Astrocyte of the cerebellum (primary cell): Measurements from ENCODE around the gene FLNC.

Experiments
- DNase-seq: peaks from one replicate; pipeline ENCODE4 v3.0.0-alpha.2; 2011; ENCODE audit warnings: low read depth
- H3K4me3 ChIP-seq: 2 replicates; pipeline ENCODE4 v1.5.1; 2011; ENCODE audit warnings: mild to moderate bottlenecking, low read depth, low read length, moderate library complexity
- CTCF ChIP-seq: IDR thresholded peaks from 2 replicates; pipeline ENCODE4 v1.5.1; 2012; ENCODE audit warnings: low read length, low read depth, moderate library complexity, mild to moderate bottlenecking; ENCODE audit errors: missing control alignments
- in situ Hi-C: cut with HindIII; loops from 2 replicates; pipeline ENCODE4 v1.10.0; 2017; ENCODE audit warnings: low sequenced_read_pairs

The FLNC gene

DNA sequence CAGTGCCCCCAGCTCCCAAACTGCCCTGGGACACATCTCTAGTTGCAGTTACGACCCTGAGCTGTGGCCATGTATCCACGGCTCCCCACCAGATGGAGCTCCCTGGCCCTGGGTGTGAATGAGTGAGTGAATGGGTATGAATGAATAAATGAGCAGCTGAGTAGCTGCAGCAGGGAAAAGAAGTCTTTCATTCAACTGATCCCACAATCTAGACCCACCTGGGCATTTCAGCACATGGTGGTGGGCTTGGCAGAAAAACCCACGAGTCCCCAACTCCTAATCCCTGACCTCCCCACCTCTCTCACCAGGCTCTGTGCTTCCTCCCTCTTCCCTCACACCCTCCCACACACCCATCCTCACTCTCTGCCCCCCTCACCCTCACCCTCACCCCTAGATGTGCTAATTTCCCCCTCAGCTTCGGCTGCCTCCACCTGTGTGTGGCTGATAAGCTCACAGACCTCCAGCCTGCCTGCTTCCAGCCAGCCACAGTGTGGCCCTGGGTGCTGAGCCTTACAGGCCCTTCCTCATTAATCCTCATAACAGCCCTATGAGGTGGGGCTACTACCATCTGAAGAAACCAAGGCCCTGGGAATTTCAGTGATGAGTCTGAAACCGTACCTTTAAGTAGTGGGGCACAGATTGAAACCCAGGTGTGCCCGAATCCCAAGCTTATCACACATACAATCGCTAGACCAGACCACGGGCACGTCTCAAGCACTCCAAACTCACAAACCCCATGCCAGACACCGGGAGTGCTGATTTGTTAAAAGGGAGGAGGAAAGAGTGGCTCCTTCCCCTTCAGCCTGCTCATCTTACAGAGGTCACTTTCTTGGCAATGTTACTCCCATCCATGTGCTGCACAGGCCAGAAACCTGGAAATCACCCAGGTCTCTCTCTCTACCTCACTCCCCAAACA lies 30.2 kb downstream of the FLNC start:
- peak; percentile 49 for DNase-seq
- no peak overlapping the region for H3K4me3 ChIP-seq
- peak; percentile 23 for TF ChIP-seq CTCF
- in situ Hi-C loops = no loop called here

DNA sequence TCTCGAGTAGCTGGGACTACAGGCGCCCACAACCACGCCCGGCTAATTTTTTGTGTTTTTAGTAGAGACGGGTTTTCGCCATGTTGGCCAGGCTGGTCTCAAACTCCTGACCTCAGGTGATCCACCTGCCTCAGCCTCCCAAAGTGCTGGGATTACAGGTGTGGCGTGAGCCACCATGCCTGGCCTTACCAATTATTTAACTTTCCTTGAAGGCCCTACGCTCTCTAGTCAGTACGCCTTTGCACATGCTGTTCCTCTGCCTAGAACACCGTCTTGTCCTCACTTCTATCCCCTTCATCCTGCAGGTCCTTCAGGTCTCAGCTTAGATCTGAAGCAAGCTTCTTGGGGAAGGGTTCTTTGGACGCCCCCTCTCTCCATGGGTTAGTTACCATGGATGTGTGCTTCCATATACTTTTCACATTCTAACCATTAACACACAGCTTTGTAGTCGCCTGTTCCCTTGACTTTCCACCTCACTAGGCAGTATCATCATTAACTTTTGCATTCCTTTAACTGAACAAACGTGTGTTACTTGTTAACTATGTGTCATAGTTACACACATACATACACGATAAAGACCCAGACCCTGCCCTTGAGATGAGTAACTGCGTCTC lies 31.9 kb downstream of the FLNC start:
- no peak for TF ChIP-seq CTCF
- in situ Hi-C loops = no loop called here

DNA sequence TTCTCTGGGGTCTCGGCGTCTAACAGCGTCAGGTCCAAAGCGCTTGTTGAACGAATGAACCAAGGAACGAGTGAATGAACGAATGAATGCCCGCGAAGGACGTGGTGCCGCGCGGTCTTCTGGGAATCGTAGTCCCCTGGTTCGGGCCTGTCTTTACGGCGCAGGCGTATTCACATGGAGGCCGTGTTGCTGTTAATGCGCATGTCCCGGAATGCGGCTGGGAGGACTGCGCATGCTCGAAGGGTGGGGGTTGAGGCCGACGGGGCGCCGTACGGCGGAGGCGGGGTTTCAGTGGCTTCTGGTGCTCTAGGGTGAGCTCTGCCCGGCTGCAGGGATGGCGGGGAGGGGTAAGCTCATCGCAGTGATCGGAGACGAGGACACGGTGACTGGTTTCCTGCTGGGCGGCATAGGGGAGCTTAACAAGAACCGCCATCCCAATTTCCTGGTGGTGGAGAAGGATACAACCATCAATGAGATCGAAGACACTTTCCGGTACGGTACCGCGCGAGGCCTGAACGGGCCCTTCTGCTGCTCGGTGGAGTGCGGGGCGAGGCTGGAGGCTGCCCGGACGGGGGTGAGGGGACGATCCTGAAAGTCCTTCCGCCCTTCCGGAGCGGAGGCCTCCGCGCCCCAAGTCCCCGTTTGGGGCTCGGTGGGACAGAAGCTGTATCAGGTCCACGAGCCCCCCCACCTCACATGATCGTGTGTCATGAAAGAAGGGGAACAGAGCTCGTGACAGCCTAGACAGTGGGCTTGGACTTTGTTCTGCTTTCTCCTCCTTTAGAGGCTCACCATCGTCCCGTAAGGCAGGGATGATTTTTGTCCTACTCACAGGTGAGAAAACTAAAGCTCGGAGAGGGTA lies 32.6 kb downstream of the FLNC start, which contains the start of gene ATP6V1F:
Gene ATP6V1F (plus strand): TSS at position 286 of the 862 bp plus-strand sequence. CDS start 49 bp downstream, at position 335.
- TF ChIP-seq CTCF = no peak
- H3K4me3 ChIP-seq = peak within 1 kb of the TSS; percentile 96
- in situ Hi-C loops = no loop called here
- peak; percentile 91 for DNase-seq

More for the DNA sequence above, 31.9 kb downstream of the FLNC start:
- peak overlapping the region; percentile 96 for H3K4me3 ChIP-seq
- DNase-seq = no peak

GRCh38 chr7:128863433-128863989 lies 33.3 kb downstream of the FLNC start:
- H3K4me3 ChIP-seq = peak overlapping the region; percentile 96
- in situ Hi-C loops = no loop called here
- peak; percentile 71 for TF ChIP-seq CTCF
- peak; percentile 57 for DNase-seq

GRCh38 chr7:128865303-128865702 lies 35.1 kb downstream of the FLNC start:
- TF ChIP-seq CTCF = no peak
- no peak overlapping the region for H3K4me3 ChIP-seq
- in situ Hi-C loops = no loop called here
- no peak for DNase-seq
